Ishikawa (cell line): ENCODE measurements around the gene PHGDH.

ENCODE experiments used
- CEBPB ChIP-seq: IDR thresholded peaks from 2 replicates; pipeline ENCODE4 v1.6.1; 2012
- CREB1 ChIP-seq: IDR thresholded peaks from 2 replicates; pipeline ENCODE4 v1.6.1; 2012; ENCODE audit warnings: low read depth
- EGR1 ChIP-seq: IDR thresholded peaks from 2 replicates; pipeline ENCODE4 v1.6.1; 2012
- EP300 ChIP-seq: IDR thresholded peaks from 2 replicates; pipeline ENCODE4 v1.6.1; 2012; ENCODE audit warnings: borderline replicate concordance
- FOXM1 ChIP-seq: IDR thresholded peaks from 2 replicates; pipeline ENCODE4 v1.6.1; 2012; ENCODE audit warnings: low read depth, borderline replicate concordance
- MAX ChIP-seq: IDR thresholded peaks from 2 replicates; pipeline ENCODE4 v1.6.1; 2012
- NFIC ChIP-seq: IDR thresholded peaks from 2 replicates; pipeline ENCODE4 v1.6.1; 2012
- RAD21 ChIP-seq: IDR thresholded peaks from 2 replicates; pipeline ENCODE4 v1.6.1; 2012; ENCODE audit warnings: low read depth
- REST ChIP-seq: IDR thresholded peaks from 2 replicates; pipeline ENCODE4 v1.6.1; 2012; ENCODE audit warnings: low read depth, mild to moderate bottlenecking
- TAF1 ChIP-seq: IDR thresholded peaks from 2 replicates; pipeline ENCODE4 v1.6.1; 2012; ENCODE audit warnings: low read depth, mild to moderate bottlenecking
- TCF12 ChIP-seq: IDR thresholded peaks from 2 replicates; pipeline ENCODE4 v1.6.1; 2012; ENCODE audit warnings: low read depth
- TEAD4 ChIP-seq: IDR thresholded peaks from 2 replicates; pipeline ENCODE4 v1.6.1; 2012
- USF1 ChIP-seq: IDR thresholded peaks from 2 replicates; pipeline ENCODE4 v1.6.1; 2012
- YY1 ChIP-seq: IDR thresholded peaks from 2 replicates; pipeline ENCODE4 v1.6.1; 2012; ENCODE audit warnings: low read depth
- ZBTB7A ChIP-seq: IDR thresholded peaks from 2 replicates; pipeline ENCODE4 v1.6.1; 2012; ENCODE audit warnings: low read depth

PHGDH gene

GRCh38 chr1:119740896-119741780, 29.4 kb downstream of the PHGDH start:
- TF ChIP-seq EGR1 (no peak), USF1 (no peak), RAD21 (no peak), CREB1 (no peak), YY1 (no peak), CEBPB (no peak), TCF12 (no peak), ZBTB7A (no peak), NFIC (no peak), EP300 (no peak), MAX (no peak), FOXM1 (no peak)

- TF ChIP-seq USF1, result no peak
- no peak for TF ChIP-seq MAX
- TF ChIP-seq TCF12, result no peak
- TF ChIP-seq CREB1, result no peak
Measured at GRCh38 chr1:119742202-119742601, 30.5 kb downstream of the PHGDH start.

GRCh38 chr1:119742677-119743076, 30.9 kb downstream of the PHGDH start:
- TF ChIP-seq ZBTB7A (no peak), EGR1 (no peak), TEAD4 (no peak), TCF12 (no peak), REST (no peak), RAD21 (no peak), YY1 (no peak), MAX (no peak), EP300 (no peak), CREB1 (no peak), USF1 (no peak), NFIC (no peak)

GRCh38 chr1:119743308-119743707, 31.6 kb downstream of the PHGDH start:
- TF ChIP-seq YY1 (no peak), ZBTB7A (no peak)

- TF ChIP-seq NFIC, result no peak
- peak; percentile 75 for TF ChIP-seq RAD21
Measured at GRCh38 chr1:119743776-119744597, 32.3 kb downstream of the PHGDH start.

- TF ChIP-seq CREB1 (no peak), REST (no peak), TEAD4 (no peak), MAX (no peak), ZBTB7A (no peak), RAD21 (no peak), YY1 (no peak), TAF1 (no peak), FOXM1 (no peak), USF1 (no peak), TCF12 (no peak), CEBPB (no peak), EP300 (no peak), NFIC (no peak), EGR1 (no peak)
Measured at GRCh38 chr1:119744598-119744942, 32.8 kb downstream of the PHGDH start.
